Measurements from ENCODE around the gene GASK1A.

GRCh38 chr3:43031889-43032545 is 52.9 kb downstream of the GASK1A start:
- TF ChIP-seq CTCF (IDR thresholded peaks at IDR 0.05; ENCODE audit: insufficient read depth, low read length, poor library complexity, severe bottlenecking) (no peak), EZH2phosphoT487 (conservative IDR thresholded peaks at IDR 0.05; ENCODE audit: low read length) (no peak)

All from SU-DHL-6 (cell line).